HepG2 (cell line): ENCODE measurements around the gene ELP5. TPM values are rescaled to one million over a fixed set of nuclear protein-coding genes. Genes with fewer than 3 reads are reported as not detected.

Experiments
- AHR ChIP-seq: IDR thresholded peaks from 2 replicates; pipeline ENCODE4 v1.6.1; 2018; ENCODE audit warnings: missing genetic modification reagents, missing compliant biosample characterization
- AKAP8 ChIP-seq: sonication (generic); formaldehyde crosslinking; IDR thresholded peaks from 2 replicates; pipeline ENCODE4 v1.5.1; 2020; ENCODE audit warnings: mild to moderate bottlenecking, missing genetic modification reagents
- ARHGAP35 ChIP-seq: sonication (generic); formaldehyde crosslinking; IDR thresholded peaks from 2 replicates; pipeline ENCODE4 v1.9.0; 2022; ENCODE audit warnings: mild to moderate bottlenecking, inconsistent platforms, moderate library complexity, missing genetic modification reagents, borderline replicate concordance
- ATF1 ChIP-seq: IDR thresholded peaks from 2 replicates; pipeline ENCODE4 v1.6.1; 2016; ENCODE audit warnings: mild to moderate bottlenecking, control low read depth
- FLYWCH1 ChIP-seq: sonication (generic); formaldehyde crosslinking; IDR thresholded peaks from 2 replicates; pipeline ENCODE4 v1.8.1; 2023; ENCODE audit warnings: mild to moderate bottlenecking, missing genetic modification reagents
- FOXJ3 ChIP-seq: sonication (generic); formaldehyde crosslinking; IDR thresholded peaks from 2 replicates; pipeline ENCODE4 v1.4.0; 2020; ENCODE audit warnings: missing genetic modification reagents, mild to moderate bottlenecking, borderline replicate concordance
- HCFC1 ChIP-seq: fragments of 150-350 bp; IDR thresholded peaks from 2 replicates; pipeline ENCODE4 v1.6.1; 2014; ENCODE audit warnings: low read depth, low read length
- IKZF4 ChIP-seq: sonication (generic); formaldehyde crosslinking; IDR thresholded peaks from 2 replicates; pipeline ENCODE4 v1.5.1; 2020; ENCODE audit warnings: borderline replicate concordance, mild to moderate bottlenecking, low read depth, missing genetic modification reagents; ENCODE audit errors: not compliant biosample characterization
- PHF20 ChIP-seq: sonication (generic); formaldehyde crosslinking; IDR thresholded peaks from 2 replicates; pipeline ENCODE4 v1.5.0; 2020; ENCODE audit warnings: mild to moderate bottlenecking, missing genetic modification reagents
- SSRP1 ChIP-seq: IDR thresholded peaks from 2 replicates; pipeline ENCODE4 v1.6.1; 2016; ENCODE audit warnings: control low read depth
- ZNF12 ChIP-seq: sonication (generic); formaldehyde crosslinking; IDR thresholded peaks from 2 replicates; pipeline ENCODE4 v1.5.0; 2020; ENCODE audit warnings: missing genetic modification reagents
- ZNF263 ChIP-seq: sonication (generic); formaldehyde crosslinking; IDR thresholded peaks from 2 replicates; pipeline ENCODE4 v1.4.0; 2020; ENCODE audit warnings: missing genetic modification reagents
- ZNF331 ChIP-seq: sonication (generic); formaldehyde crosslinking; IDR thresholded peaks from 2 replicates; pipeline ENCODE4 v1.4.0; 2020; ENCODE audit warnings: missing genetic modification reagents
- ZNF543 ChIP-seq: sonication (generic); formaldehyde crosslinking; IDR thresholded peaks from 2 replicates; pipeline ENCODE4 v1.4.0; 2020; ENCODE audit warnings: mild to moderate bottlenecking, missing genetic modification reagents
- ZNF598 ChIP-seq: sonication (generic); formaldehyde crosslinking; IDR thresholded peaks from 2 replicates; pipeline ENCODE4 v1.5.1; 2020; ENCODE audit warnings: mild to moderate bottlenecking, missing genetic modification reagents, borderline replicate concordance
- ZNF678 ChIP-seq: sonication (generic); formaldehyde crosslinking; IDR thresholded peaks from 2 replicates; pipeline ENCODE4 v1.4.0; 2020; ENCODE audit warnings: mild to moderate bottlenecking, missing genetic modification reagents
- ZNF761 ChIP-seq: sonication (generic); formaldehyde crosslinking; conservative IDR thresholded peaks from 2 replicates; pipeline ENCODE4 v1.4.0; 2020; ENCODE audit warnings: mild to moderate bottlenecking, missing genetic modification reagents
- ZNF792 ChIP-seq: IDR thresholded peaks from 2 replicates; pipeline ENCODE4 v1.6.1; 2016
- ZSCAN25 ChIP-seq: sonication (generic); formaldehyde crosslinking; IDR thresholded peaks from 2 replicates; pipeline ENCODE4 v1.8.0; 2022; ENCODE audit warnings: mild to moderate bottlenecking, missing genetic modification reagents
- polyA plus RNA-seq, 8 experiments: library from polyadenylated mRNA; depleted of rRNA in 3 of 8; stranded (reverse) in 7 of 8; unstranded in 1 of 8; fragments of >200 nt; fragmentation: Illumina TruSeq in 4 of 8; extraction: Trizol in 4 of 8; gene quantifications; 2 replicates each; pipeline versions ENCODE4 v1.2.1 to v1.2.3, GENCODE V29; 2011 to 2016; ENCODE audit warnings: low read depth in 4 of 8, missing spikeins in 1 of 8, mixed read lengths in 1 of 8; ENCODE audit not compliant: insufficient read depth in 1 of 8
- total RNA-seq, 5 experiments: library from RNA; depleted of rRNA; stranded (reverse); fragments of >200 nt; fragmentation: Illumina TruSeq; extraction: Trizol; gene quantifications; 2 replicates each; pipeline ENCODE4 v1.2.3, GENCODE V29; 2016; ENCODE audit warnings: low read depth in 1 of 5
- TF ChIP-seq, protein P1 (sequence below): sonication (generic); formaldehyde crosslinking; IDR thresholded peaks from 2 replicates; pipeline ENCODE4 v1.8.1; 2023; ENCODE audit warnings: mild to moderate bottlenecking, missing genetic modification reagents
- TF ChIP-seq, protein P2 (sequence below): sonication (generic); formaldehyde crosslinking; IDR thresholded peaks from 2 replicates; pipeline ENCODE4 v1.4.0; 2020; ENCODE audit warnings: missing genetic modification reagents, borderline replicate concordance
- TF ChIP-seq, protein P3 (sequence below): sonication (generic); formaldehyde crosslinking; conservative IDR thresholded peaks from 2 replicates; pipeline ENCODE4 v1.8.0; 2022; ENCODE audit warnings: missing genetic modification reagents
- TF ChIP-seq, protein P4 (sequence below): sonication (generic); formaldehyde crosslinking; IDR thresholded peaks from 2 replicates; pipeline ENCODE4 v1.4.0; 2020; ENCODE audit warnings: mild to moderate bottlenecking, low read depth, missing genetic modification reagents
- TF ChIP-seq, protein P5 (sequence below): sonication (generic); formaldehyde crosslinking; IDR thresholded peaks from 2 replicates; pipeline ENCODE4 v1.4.0; 2020; ENCODE audit warnings: missing genetic modification reagents

Gene ELP5
- total and polyA plus RNA-seq, 2 of the 13 experiments (the other 11 are each of a cell fraction or from before 2014, with no cell fraction given): 67.6 to 69.8 TPM

DNA sequence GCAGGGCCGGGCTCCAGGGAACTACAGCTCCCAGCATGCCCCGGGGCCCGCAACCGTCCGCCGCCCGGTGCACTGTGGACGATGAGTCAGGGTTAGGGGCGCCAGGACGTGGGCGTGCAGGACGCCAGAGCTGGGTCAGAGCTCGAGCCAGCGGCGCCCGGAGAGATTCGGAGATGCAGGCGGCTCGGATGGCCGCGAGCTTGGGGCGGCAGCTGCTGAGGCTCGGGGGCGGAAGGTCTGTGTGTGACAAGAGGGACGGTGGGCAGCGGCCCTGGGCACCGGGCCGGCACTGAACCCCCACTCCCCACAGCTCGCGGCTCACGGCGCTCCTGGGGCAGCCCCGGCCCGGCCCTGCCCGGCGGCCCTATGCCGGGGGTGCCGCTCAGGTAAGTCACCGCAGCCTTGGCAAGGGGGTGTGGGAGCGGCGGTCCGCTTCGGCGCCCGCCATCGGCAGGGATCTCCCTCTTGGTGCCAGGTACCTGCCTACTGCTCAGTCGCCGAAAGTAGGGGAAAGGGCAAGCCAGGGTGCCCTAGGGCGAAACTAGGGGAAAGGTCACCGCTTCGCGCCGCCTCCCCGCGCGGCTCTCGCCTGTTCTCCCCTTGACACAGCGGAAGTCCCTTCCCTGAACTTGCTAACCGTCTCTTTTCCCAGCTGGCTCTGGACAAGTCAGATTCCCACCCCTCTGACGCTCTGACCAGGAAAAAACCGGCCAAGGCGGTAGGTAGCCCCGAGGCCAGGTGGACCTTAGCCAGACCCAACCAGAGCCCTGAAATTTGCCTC is 32.0 kb upstream of the ELP5 start, which contains the start of the genes ACADVL and DLG4 (continued):
- TF ChIP-seq FLYWCH1 (CRISPR knock-in tag) (peak; percentile 14; the same call in 1 of the 2 replicates), ZSCAN25 (peak; percentile 66), ZNF12 (CRISPR knock-in tag) (no peak), HCFC1 (peak; percentile 90), ZNF263 (CRISPR knock-in tag) (peak; percentile 41), ZNF678 (CRISPR knock-in tag) (no peak), ZNF792 (CRISPR knock-in tag) (peak; percentile 31; the same call in 1 of the 2 replicates), ARHGAP35 (CRISPR knock-in tag) (peak; percentile 36; the same call in 1 of the 2 replicates), ZNF761 (CRISPR knock-in tag) (no peak; the same call in 1 of the 2 replicates), PHF20 (CRISPR knock-in tag) (peak; percentile 52; the same call in 1 of the 2 replicates), IKZF4 (CRISPR knock-in tag) (peak; percentile 93), FOXJ3 (CRISPR knock-in tag) (no peak), ZNF598 (CRISPR knock-in tag) (peak; percentile 92; the same call in 1 of the 2 replicates), ZNF543 (CRISPR knock-in tag) (no peak), SSRP1 (peak; percentile 46; the same call in 1 of the 2 replicates), ZNF331 (CRISPR knock-in tag) (no peak), AHR (CRISPR knock-in tag) (no peak), AKAP8 (CRISPR knock-in tag) (peak; percentile 53; the same call in 1 of the 2 replicates), ATF1 (no peak)
- TF ChIP-seq, protein P1, sequence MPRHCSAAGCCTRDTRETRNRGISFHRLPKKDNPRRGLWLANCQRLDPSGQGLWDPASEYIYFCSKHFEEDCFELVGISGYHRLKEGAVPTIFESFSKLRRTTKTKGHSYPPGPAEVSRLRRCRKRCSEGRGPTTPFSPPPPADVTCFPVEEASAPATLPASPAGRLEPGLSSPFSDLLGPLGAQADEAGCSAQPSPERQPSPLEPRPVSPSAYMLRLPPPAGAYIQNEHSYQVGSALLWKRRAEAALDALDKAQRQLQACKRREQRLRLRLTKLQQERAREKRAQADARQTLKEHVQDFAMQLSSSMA (CRISPR knock-in tag): no peak; the same call in 1 of the 2 replicates
- TF ChIP-seq, protein P2, sequence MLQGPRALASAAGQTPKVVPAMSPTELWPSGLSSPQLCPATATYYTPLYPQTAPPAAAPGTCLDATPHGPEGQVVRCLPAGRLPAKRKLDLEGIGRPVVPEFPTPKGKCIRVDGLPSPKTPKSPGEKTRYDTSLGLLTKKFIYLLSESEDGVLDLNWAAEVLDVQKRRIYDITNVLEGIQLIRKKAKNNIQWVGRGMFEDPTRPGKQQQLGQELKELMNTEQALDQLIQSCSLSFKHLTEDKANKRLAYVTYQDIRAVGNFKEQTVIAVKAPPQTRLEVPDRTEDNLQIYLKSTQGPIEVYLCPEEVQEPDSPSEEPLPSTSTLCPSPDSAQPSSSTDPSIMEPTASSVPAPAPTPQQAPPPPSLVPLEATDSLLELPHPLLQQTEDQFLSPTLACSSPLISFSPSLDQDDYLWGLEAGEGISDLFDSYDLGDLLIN: no peak
- TF ChIP-seq, protein P3, sequence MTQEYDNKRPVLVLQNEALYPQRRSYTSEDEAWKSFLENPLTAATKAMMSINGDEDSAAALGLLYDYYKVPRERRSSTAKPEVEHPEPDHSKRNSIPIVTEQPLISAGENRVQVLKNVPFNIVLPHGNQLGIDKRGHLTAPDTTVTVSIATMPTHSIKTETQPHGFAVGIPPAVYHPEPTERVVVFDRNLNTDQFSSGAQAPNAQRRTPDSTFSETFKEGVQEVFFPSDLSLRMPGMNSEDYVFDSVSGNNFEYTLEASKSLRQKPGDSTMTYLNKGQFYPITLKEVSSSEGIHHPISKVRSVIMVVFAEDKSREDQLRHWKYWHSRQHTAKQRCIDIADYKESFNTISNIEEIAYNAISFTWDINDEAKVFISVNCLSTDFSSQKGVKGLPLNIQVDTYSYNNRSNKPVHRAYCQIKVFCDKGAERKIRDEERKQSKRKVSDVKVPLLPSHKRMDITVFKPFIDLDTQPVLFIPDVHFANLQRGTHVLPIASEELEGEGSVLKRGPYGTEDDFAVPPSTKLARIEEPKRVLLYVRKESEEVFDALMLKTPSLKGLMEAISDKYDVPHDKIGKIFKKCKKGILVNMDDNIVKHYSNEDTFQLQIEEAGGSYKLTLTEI (CRISPR knock-in tag): no peak
- TF ChIP-seq, protein P4, sequence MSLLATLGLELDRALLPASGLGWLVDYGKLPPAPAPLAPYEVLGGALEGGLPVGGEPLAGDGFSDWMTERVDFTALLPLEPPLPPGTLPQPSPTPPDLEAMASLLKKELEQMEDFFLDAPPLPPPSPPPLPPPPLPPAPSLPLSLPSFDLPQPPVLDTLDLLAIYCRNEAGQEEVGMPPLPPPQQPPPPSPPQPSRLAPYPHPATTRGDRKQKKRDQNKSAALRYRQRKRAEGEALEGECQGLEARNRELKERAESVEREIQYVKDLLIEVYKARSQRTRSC: no peak
- TF ChIP-seq, protein P5, sequence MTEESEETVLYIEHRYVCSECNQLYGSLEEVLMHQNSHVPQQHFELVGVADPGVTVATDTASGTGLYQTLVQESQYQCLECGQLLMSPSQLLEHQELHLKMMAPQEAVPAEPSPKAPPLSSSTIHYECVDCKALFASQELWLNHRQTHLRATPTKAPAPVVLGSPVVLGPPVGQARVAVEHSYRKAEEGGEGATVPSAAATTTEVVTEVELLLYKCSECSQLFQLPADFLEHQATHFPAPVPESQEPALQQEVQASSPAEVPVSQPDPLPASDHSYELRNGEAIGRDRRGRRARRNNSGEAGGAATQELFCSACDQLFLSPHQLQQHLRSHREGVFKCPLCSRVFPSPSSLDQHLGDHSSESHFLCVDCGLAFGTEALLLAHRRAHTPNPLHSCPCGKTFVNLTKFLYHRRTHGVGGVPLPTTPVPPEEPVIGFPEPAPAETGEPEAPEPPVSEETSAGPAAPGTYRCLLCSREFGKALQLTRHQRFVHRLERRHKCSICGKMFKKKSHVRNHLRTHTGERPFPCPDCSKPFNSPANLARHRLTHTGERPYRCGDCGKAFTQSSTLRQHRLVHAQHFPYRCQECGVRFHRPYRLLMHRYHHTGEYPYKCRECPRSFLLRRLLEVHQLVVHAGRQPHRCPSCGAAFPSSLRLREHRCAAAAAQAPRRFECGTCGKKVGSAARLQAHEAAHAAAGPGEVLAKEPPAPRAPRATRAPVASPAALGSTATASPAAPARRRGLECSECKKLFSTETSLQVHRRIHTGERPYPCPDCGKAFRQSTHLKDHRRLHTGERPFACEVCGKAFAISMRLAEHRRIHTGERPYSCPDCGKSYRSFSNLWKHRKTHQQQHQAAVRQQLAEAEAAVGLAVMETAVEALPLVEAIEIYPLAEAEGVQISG (CRISPR knock-in tag): peak; percentile 89
